NK-92 treated with Interleukin-12 subunit alpha and Interleukin-12 subunit beta, amount 100 ng/mL, for 24 hours (cell line): ENCODE results near the gene USP28.
"Not testable (repeated sequence)": the region's sequence is repeated elsewhere in the genome, so short reads cannot be mapped to it uniquely, and the experiment has no call there.

ENCODE experiments used
- DNase-seq: peaks from one replicate; lab custom pipeline; 2025; lab: John Stamatoyannopoulos, UW

USP28 gene

DNA sequence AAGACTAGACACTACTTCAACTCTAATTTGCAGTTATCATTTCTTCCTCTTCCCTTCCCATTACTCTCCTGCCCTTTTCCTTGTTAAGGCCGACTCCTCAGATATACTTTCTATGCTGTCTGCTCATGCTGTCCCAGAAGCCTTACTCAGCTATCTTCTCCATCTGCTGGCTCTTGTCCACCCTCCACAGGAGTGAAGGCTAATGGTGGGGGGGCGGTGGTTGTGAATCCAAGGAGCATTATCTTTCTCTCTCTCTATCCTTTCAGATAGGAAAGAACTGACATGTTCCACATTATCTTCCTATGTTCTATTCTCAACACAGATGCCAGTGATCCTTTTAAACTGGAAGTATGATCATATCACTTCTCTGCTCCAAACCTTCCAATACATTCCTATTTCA, 37.4 kb downstream of the USP28 start:
- DNase-seq: no peak

DNA sequence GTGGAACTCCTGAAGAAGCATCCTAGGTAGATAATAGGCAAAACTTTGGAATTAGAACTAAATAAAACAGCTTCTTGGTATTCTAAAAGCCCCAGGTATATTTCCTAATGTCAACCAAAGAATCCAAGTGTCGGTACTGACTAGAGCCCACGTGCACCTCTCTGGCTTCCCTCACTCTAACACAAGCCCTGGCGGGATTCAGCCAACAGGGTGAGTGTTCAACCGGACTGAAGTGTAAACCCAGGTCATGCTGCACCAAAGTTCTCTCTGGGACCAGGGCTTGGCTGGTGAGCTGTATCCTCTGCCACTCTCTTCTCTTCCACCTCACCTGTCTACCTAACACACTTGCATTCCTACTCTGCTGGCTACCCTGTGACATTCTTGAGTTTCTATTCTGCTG, 40.1 kb downstream of the USP28 start:
- DNase-seq: no peak

- DNase-seq: no peak
These were observed 42.2 kb downstream of the USP28 start for GRCh38 chr11:113833151-113833550.

- no peak for DNase-seq
These were observed 44.1 kb downstream of the USP28 start for GRCh38 chr11:113831314-113831713.

- no peak for DNase-seq
These were observed 45.6 kb downstream of the USP28 start for GRCh38 chr11:113829751-113830150.

DNA sequence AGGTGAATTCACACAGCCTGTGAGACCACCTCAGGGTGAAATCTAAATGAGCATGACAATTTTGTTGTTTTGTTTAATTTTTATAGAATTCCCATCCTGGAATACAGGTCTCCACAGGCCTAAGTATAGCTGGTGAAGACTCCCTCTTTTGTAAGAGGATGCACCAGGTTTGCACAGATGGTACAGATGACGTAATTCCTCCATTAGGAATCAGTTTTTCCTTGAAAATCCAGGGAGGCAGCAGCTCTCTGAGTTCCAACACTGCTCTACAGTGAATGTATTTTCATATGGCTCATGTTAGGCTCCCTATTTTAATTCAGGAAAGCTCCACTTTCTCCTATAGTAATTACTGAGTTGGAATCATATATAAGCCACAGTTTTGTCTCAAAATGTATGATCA, 47.2 kb downstream of the USP28 start:
- no peak for DNase-seq

- DNase-seq: no peak
These were observed 47.9 kb downstream of the USP28 start for GRCh38 chr11:113827477-113827876.

GRCh38 chr11:113818426-113818825, 56.9 kb downstream of the USP28 start:
- no peak for DNase-seq

DNA sequence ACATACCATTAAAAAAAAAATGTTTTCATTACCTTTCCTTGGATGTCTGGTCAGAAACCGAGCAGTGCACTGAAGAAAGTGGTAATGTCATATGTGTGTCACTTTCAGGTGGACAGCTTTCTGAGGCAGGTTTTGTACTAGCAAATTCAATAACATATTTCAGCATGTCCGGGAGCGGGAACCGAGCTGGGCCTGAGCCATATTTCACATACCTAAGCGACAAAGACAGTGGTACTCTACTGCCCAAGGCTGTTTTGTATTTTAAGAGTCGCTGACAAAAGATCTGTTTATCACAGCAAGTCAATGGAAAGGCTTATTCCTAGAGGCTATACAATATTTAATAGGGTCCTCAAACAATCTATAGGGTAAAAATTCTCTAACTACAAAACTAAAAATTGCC, 57.7 kb downstream of the USP28 start:
- no peak for DNase-seq

- DNase-seq: no peak
These were observed 58.2 kb downstream of the USP28 start for GRCh38 chr11:113817162-113817561.

- DNase-seq: no peak
These were observed 61.2 kb downstream of the USP28 start for GRCh38 chr11:113814181-113814580.

DNA sequence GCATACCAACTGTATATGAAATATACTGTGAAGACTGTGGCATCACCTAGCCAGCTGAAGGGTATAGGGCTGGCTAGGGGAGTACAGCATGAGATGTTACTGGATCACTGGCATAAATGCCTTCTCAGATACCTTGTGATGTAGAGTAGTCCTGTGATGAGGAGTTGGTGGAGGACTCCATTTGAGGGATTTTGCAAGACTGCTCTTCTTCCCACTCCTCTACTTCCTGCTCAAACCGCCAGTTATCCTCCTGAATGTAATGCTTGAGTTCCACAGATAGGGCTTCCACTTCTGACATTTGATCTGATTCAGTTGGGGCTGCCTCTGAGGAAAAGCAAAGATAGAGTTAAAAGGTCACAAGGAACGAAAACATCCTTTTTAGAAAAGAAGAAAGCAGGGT, 66.4 kb downstream of the USP28 start:
- no peak for DNase-seq

- no peak for DNase-seq
These were observed 69.0 kb downstream of the USP28 start for GRCh38 chr11:113806406-113806805.

DNA sequence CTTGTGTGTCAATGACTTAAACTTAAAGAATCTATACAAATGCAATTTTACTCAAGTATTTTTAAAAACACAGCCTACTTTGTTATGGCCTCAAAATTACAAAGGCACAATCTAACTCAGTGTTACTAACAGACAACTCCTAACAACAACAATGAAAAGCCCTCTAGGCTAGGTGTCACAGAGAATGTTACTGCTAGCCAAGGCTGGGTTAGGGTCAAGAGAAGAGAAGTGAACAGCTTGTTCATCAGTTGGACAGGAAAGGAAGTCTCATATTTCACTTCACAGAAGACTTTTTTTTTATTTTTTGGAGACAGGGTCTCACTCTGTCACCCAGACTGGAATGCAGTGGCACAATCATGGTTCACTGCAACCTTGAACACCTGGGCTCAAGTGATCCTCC, 69.7 kb downstream of the USP28 start:
- no peak for DNase-seq

DNA sequence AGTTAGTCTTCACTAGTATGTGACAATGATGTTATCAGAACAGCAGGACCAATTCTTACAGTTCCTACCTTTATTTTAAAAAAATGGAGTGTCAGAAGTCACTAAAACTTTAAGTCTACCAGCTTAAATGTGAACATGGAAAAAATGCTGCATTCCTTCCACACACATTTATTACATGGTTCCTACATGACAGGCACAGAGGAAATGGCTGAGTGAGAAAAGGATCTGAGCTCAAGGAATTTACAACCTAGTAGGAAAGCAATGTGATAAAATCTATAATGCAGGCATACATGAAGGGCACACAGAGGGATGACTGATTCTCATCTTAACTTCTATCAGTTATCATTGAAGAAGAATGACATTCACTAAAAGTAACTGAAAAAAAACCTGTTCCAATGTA, 72.8 kb downstream of the USP28 start:
- no peak for DNase-seq

- DNase-seq: no peak
These were observed 78.6 kb downstream of the USP28 start for GRCh38 chr11:113796663-113797259.

- DNase-seq: no peak
These were observed 85.6 kb downstream of the USP28 start for GRCh38 chr11:113789675-113790320.

- DNase-seq: not testable (repeated sequence)
These were observed 86.4 kb downstream of the USP28 start for GRCh38 chr11:113789016-113789415.

DNA sequence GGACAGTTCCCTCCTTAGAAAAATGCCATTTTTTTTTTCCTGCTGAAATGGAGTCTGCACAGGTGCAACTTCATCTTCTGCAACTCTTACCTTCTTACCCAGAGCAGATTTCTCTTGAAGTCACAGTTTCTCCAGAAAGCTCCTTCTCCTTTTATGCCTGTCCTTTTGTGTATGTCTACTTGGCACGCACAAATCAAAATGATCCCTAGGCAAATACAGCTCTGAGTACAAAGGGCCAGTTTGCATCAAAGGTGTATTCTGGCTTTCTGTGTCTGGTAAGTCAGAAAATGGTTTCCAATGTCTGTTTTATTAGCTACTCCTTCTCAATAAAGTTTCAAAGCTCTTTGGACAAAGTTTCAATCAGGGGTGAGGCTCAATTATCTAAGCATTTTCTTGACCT, 93.2 kb downstream of the USP28 start:
- no peak for DNase-seq

DNA sequence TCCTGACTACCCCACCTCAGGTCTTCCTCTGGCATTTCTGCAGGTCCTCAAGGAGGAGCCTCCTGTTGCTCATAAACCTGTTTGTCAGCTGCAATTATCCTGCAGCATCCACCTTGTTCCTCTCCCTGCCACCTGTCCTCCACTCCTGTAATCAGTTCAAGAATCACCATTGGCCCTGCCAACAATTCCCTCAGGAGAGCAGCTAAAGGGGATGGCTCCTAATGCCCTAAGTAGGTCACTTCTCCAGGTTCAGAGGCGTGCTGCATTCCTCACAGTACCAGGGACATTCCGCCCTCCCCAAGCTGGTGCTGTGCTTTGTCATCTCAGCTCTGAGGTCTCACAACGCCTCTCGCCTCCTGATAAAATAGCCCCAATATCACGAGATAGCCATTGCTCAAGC, 93.7 kb downstream of the USP28 start:
- DNase-seq: no peak

DNA sequence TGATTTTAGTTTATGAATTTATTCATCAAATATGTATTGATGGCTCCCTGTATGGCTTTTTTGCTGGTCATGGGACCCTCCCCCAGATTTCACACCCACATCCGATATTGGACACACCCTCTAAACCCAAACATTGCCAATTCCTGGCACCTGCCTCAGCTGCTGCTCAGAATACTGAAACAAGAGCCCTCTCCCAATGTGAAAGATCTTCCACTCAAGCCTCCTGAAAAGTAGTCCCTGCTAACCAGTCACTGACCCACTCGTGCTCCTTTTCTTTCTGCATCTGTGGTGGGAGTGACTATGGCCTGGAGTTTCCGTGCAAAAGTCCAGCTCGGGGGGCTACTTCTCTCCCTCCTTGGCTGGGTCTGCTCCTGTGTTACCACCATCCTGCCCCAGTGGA, 95.9 kb downstream of the USP28 start, which contains the start of gene CLDN25:
CLDN25 (plus strand) TSS at position 301 of the 400 bp plus-strand sequence; CDS start at position 301, 0 bp downstream.
- DNase-seq: no peak

- no peak for DNase-seq
These were observed 97.1 kb downstream of the USP28 start for GRCh38 chr11:113778111-113778910.

DNA sequence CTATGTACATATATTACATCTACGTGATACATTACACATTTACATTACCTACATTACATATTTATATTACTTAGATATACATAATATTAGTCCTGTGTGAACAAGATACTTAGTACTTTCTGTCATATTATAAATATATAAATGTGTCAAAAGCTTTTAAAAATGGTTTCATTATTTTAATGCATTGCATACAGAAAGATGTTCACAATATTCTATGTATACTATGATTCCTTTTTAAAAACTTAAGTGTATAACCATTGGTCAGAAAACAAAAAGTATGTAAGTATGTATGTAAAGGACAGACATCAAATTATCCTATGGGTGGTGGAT, 101.2 kb downstream of the USP28 start:
- DNase-seq: no peak
